SK-N-SH (cell line): Measurements from ENCODE around the gene RNF150. TPM values are rescaled to one million over a fixed set of nuclear protein-coding genes. Genes with fewer than 3 reads are reported as not detected.
A peak's percentile ranks its signal among the peaks of the same experiment; 100 is the strongest.

ENCODE experiments used
- CTCF ChIA-PET: fragments of 300-600, 350-600 bp; formaldehyde crosslinking; extraction: SDS; loops from one replicate; lab custom pipeline; 2021; lab: Yijun Ruan, JAX
- POLR2A ChIA-PET: fragments of 350-600 bp; sonication (Branson Sonifier 250); formaldehyde crosslinking; extraction: SDS; loops from one replicate; lab custom pipeline; 2020; ENCODE audit warnings: antibody characterized with exemption, inconsistent platforms; lab: Yijun Ruan, JAX
- DNase-seq: peaks from one replicate; pipeline ENCODE4 v3.0.0; 2012
- H2AFZ ChIP-seq: fragments of 200-600 bp; sonication (generic); 2 replicates; pipeline ENCODE4 v1.8.1; 2016; ENCODE audit warnings: antibody characterized with exemption, mild to moderate bottlenecking, low read depth
- H3F3A ChIP-seq: fragments of 200-600 bp; sonication (generic); replicated peaks from 2 replicates; pipeline ENCODE3; 2016; ENCODE audit warnings: antibody characterized with exemption, mild to moderate bottlenecking; ENCODE audit not compliant: insufficient read depth
- H3K27ac ChIP-seq, 2 experiments: fragments of 200-500 bp in 1 of 2; fragments of 200-600 bp in 1 of 2; sonication (Bioruptor generic) in 1 of 2; sonication (generic), shearing (Covaris generic) in 1 of 2; 2 replicates each; pipeline versions ENCODE4 v1.5.1 to v1.6.1; 2014 to 2016; ENCODE audit warnings: low read depth in 2 of 2, inconsistent platforms in 1 of 2, low read length in 1 of 2, mild to moderate bottlenecking in 1 of 2, mixed read lengths in 1 of 2
- H3K27me3 ChIP-seq: fragments of 200-600 bp; sonication (generic), shearing (Covaris generic); 2 replicates; pipeline ENCODE4 v1.6.1; 2016; ENCODE audit warnings: mixed run types; ENCODE audit not compliant: insufficient read depth
- H3K36me3 ChIP-seq, 2 experiments: fragments of 200-500 bp in 1 of 2; fragments of 200-600 bp in 1 of 2; sonication (Bioruptor generic) in 1 of 2; sonication (generic) in 1 of 2; replicated peaks in 1 of 2; 2 replicates each; pipeline versions ENCODE3 to v1.5.1; 2014 to 2016; ENCODE audit warnings: low read length in 1 of 2, mild to moderate bottlenecking in 1 of 2; ENCODE audit not compliant: insufficient read depth in 2 of 2, control insufficient read depth in 1 of 2
- H3K4me1 ChIP-seq, 2 experiments: fragments of 200-500 bp in 1 of 2; fragments of 200-600 bp in 1 of 2; sonication (Bioruptor generic) in 1 of 2; sonication (generic), shearing (Covaris generic) in 1 of 2; 2 replicates each; pipeline versions ENCODE4 v1.5.1 to v1.6.1; 2014 to 2016; ENCODE audit warnings: low read depth in 1 of 2, low read length in 1 of 2, mixed run types in 1 of 2; ENCODE audit not compliant: insufficient read depth in 2 of 2, control insufficient read depth in 1 of 2
- H3K4me2 ChIP-seq: fragments of 200-600 bp; sonication (generic), shearing (Covaris generic); 2 replicates; pipeline ENCODE4 v1.6.1; 2017; ENCODE audit warnings: mixed run types
- H3K4me3 ChIP-seq, 2 experiments: fragments of 200-500 bp in 1 of 2; fragments of 200-600 bp in 1 of 2; sonication (Bioruptor generic) in 1 of 2; sonication (generic), shearing (Covaris generic) in 1 of 2; 2 replicates each; pipeline versions ENCODE4 v1.5.1 to v1.8.1; 2014 to 2016; ENCODE audit warnings: low read depth in 2 of 2, inconsistent platforms in 1 of 2, low read length in 1 of 2, mild to moderate bottlenecking in 1 of 2, mixed read lengths in 1 of 2, moderate library complexity in 1 of 2
- H3K79me2 ChIP-seq: fragments of 200-600 bp; sonication (generic); 2 replicates; pipeline ENCODE4 v1.8.1; 2017; ENCODE audit warnings: mild to moderate bottlenecking; ENCODE audit not compliant: insufficient read depth
- H3K9ac ChIP-seq: fragments of 200-600 bp; sonication (generic); 2 replicates; pipeline ENCODE4 v1.6.1; 2017; ENCODE audit warnings: mixed run types
- H3K9me2 ChIP-seq: fragments of 200-600 bp; sonication (generic); 2 replicates; pipeline ENCODE4 v1.6.1; 2017; ENCODE audit warnings: mixed run types
- H3K9me3 ChIP-seq: fragments of 200-600 bp; sonication (generic); 2 replicates; pipeline ENCODE4 v1.6.1; 2017; ENCODE audit warnings: mixed run types, mild to moderate bottlenecking, moderate library complexity
- H4K20me1 ChIP-seq: fragments of 200-600 bp; sonication (generic); 2 replicates; pipeline ENCODE4 v1.6.1; 2017; ENCODE audit warnings: mild to moderate bottlenecking, mixed run types; ENCODE audit not compliant: insufficient read depth
- ELF1 ChIP-seq: IDR thresholded peaks from 2 replicates; pipeline ENCODE4 v1.4.0; 2012
- EP300 ChIP-seq, 2 experiments: IDR thresholded peaks; 2 replicates each; pipeline versions ENCODE4 v1.4.0 to v1.6.1; 2012; ENCODE audit warnings: borderline replicate concordance in 1 of 2, low read depth in 1 of 2, low read length in 1 of 2
- FOSL2 ChIP-seq: IDR thresholded peaks from 2 replicates; pipeline ENCODE4 v1.4.0; 2012; ENCODE audit warnings: low read depth, mild to moderate bottlenecking, moderate library complexity, borderline replicate concordance
- GATA2 ChIP-seq: sonication (generic); formaldehyde crosslinking; IDR thresholded peaks from 2 replicates; pipeline ENCODE4 v1.5.0; 2020; ENCODE audit warnings: mild to moderate bottlenecking, missing genetic modification reagents
- JUND ChIP-seq: IDR thresholded peaks from 2 replicates; pipeline ENCODE4 v1.4.0; 2012
- MEF2A ChIP-seq: IDR thresholded peaks from 2 replicates; pipeline ENCODE4 v1.4.0; 2012; ENCODE audit warnings: low read depth, borderline replicate concordance
- MXI1 ChIP-seq: IDR thresholded peaks from 2 replicates; pipeline ENCODE4 v1.6.1; 2012; ENCODE audit warnings: mild to moderate bottlenecking, low read depth, low read length, improper control_type of control experiment
- NFIC ChIP-seq: IDR thresholded peaks from 2 replicates; pipeline ENCODE4 v1.4.0; 2012; ENCODE audit warnings: borderline replicate concordance
- PBX3 ChIP-seq: IDR thresholded peaks from 2 replicates; pipeline ENCODE4; 2012
- POLR2AphosphoS5 ChIP-seq: IDR thresholded peaks from 2 replicates; pipeline ENCODE4 v1.6.1; 2012; ENCODE audit warnings: low read depth, low read length
- RCOR1 ChIP-seq: fragments of 150-350 bp; IDR thresholded peaks from 2 replicates; pipeline ENCODE4 v1.6.1; 2017; ENCODE audit warnings: antibody characterized with exemption, low read length
- RFX5 ChIP-seq: IDR thresholded peaks from 2 replicates; pipeline ENCODE4 v1.6.1; 2012; ENCODE audit warnings: mild to moderate bottlenecking, improper control_type of control experiment, low read length
- RXRA ChIP-seq: IDR thresholded peaks from 2 replicates; pipeline ENCODE4 v1.4.0; 2012; ENCODE audit warnings: low read depth, mild to moderate bottlenecking, borderline replicate concordance
- SIN3A ChIP-seq: IDR thresholded peaks from 2 replicates; pipeline ENCODE4 v1.6.1; 2012; ENCODE audit warnings: low read depth, mild to moderate bottlenecking, low read length, moderate library complexity, borderline replicate concordance
- TCF12 ChIP-seq: IDR thresholded peaks from 2 replicates; pipeline ENCODE4 v1.4.0; 2012
- ZBTB33 ChIP-seq: IDR thresholded peaks from 2 replicates; pipeline ENCODE4 v1.4.0; 2012; ENCODE audit warnings: low read depth, borderline replicate concordance
- WGBS: methylation state at CpG from one replicate; pipeline ENCODE4 v1.1.6; 2017; ENCODE audit warnings: low lambda C conversion rate; 5-methylcytosine and 5-hydroxymethylcytosine counted together
- polyA plus RNA-seq, 3 experiments: library from polyadenylated mRNA; depleted of rRNA; stranded (reverse); fragments of >200 nt; gene quantifications; 2 replicates each; pipeline ENCODE4 v1.2.3, GENCODE V29; 2012
- TF ChIP-seq, protein P1 (sequence below): fragments of 150-350 bp; IDR thresholded peaks from 2 replicates; pipeline ENCODE4 v1.6.1; 2016; ENCODE audit warnings: mild to moderate bottlenecking, low read depth, low read length

RNF150 gene
- polyA plus RNA-seq, 1 of the 3 experiments (the other 2 are of a cell fraction), result 5.8 TPM

DNA sequence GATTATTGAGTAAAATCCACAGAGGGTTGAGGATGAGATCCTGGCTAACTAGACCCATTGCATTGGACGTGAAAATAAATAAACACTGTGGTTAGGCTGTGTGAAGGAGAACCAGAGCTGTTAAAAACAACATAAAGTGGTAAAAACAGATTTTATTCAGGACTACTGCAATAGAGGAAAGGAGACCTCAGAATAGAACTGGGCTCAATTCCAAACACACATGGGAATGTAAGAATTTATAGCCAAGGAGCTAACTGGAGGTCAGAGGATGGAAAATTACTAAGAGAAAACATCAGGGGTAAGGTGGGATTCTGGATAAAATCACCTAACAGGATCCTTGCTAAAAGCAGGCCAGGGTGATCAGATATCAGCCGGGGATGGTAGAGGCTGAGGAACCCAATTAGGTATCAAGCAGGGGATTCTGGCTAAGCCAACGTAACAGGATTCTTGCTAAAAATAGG lies 112.4 kb downstream of the RNF150 start:
- H4K20me1 ChIP-seq, result no peaks in the 10 kb centered on the region
- H3K9me3 ChIP-seq, result no peaks in the 10 kb centered on the region
- H3K4me3 ChIP-seq, result peak overlapping the region in 1 of 2 experiments; percentile 9; a peak in 1 of 4 replicates
- H3K4me1 ChIP-seq, result peaks cover 28 to 65% of the 10 kb centered on the region in 2 experiments
- WGBS, result 17% methylated on average over 3 of the region's 3 CpGs
- CTCF ChIA-PET, result interaction anchor here (0.6 to 6.0 kb wide), 5 partner anchors 111 to 901 kb away, joined by 3 to 58 read pairs (median 7); partner anchors contain the start of gene RNF150
- H3K27ac ChIP-seq, result peak overlapping the region; percentile 84 to 100
- peak overlapping the region; percentile 15; the same call in 1 of the 2 replicates for H2AFZ ChIP-seq
- H3K36me3 ChIP-seq, result no peaks in the 10 kb centered on the region
- no peak for DNase-seq
- POLR2A ChIA-PET, result interaction anchor here (1.2 to 4.0 kb wide), 3 partner anchors 83 to 118 kb away, joined by 3 to 20 read pairs (median 12); partner anchors contain the start of gene RNF150
- no peaks in the 10 kb centered on the region for H3K27me3 ChIP-seq
- peak overlapping the region; percentile 65 for H3K4me2 ChIP-seq
- H3K79me2 ChIP-seq, result peaks cover 67% of the 10 kb centered on the region
- peak overlapping the region; percentile 10; the same call in 1 of the 2 replicates for H3K9ac ChIP-seq
- peaks cover 5% of the 10 kb centered on the region for H3F3A ChIP-seq
- H3K9me2 ChIP-seq, result no peaks in the 10 kb centered on the region
- peak; percentile 74 for TF ChIP-seq TCF12
- peak; percentile 59; the same call in 1 of the 2 replicates for TF ChIP-seq PBX3
- no peak for TF ChIP-seq MXI1
- no peak for TF ChIP-seq RFX5
- no peak; the same call in 1 of the 2 replicates for TF ChIP-seq JUND
- TF ChIP-seq EP300 (IDR thresholded peaks at IDR 0.05; ENCODE audit: borderline replicate concordance in 1 of 2, low read depth in 1 of 2, low read length in 1 of 2), result peak; percentile 68 to 74
- no peak; the same call in 1 of the 2 replicates for TF ChIP-seq GATA2 (CRISPR knock-in tag)
- TF ChIP-seq NFIC, result peak; percentile 80
- TF ChIP-seq ELF1, result no peak
- TF ChIP-seq, protein P1, sequence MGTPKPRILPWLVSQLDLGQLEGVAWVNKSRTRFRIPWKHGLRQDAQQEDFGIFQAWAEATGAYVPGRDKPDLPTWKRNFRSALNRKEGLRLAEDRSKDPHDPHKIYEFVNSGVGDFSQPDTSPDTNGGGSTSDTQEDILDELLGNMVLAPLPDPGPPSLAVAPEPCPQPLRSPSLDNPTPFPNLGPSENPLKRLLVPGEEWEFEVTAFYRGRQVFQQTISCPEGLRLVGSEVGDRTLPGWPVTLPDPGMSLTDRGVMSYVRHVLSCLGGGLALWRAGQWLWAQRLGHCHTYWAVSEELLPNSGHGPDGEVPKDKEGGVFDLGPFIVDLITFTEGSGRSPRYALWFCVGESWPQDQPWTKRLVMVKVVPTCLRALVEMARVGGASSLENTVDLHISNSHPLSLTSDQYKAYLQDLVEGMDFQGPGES, result no peak
- TF ChIP-seq SIN3A, result no peak
- no peak for TF ChIP-seq ZBTB33
- TF ChIP-seq MEF2A, result peak; percentile 77
- TF ChIP-seq RCOR1, result no peak
- TF ChIP-seq FOSL2, result peak; percentile 3; the same call in 1 of the 2 replicates
- peak; percentile 58; the same call in 1 of the 2 replicates for TF ChIP-seq RXRA
- TF ChIP-seq POLR2AphosphoS5, result no peak
